Kidney glomerular epithelial cell (primary cell): ENCODE data around the gene DOLPP1.

Experiments used
- DNase-seq: peaks from one replicate; lab custom pipeline; 2025; lab: John Stamatoyannopoulos, UW

Gene DOLPP1

DNA sequence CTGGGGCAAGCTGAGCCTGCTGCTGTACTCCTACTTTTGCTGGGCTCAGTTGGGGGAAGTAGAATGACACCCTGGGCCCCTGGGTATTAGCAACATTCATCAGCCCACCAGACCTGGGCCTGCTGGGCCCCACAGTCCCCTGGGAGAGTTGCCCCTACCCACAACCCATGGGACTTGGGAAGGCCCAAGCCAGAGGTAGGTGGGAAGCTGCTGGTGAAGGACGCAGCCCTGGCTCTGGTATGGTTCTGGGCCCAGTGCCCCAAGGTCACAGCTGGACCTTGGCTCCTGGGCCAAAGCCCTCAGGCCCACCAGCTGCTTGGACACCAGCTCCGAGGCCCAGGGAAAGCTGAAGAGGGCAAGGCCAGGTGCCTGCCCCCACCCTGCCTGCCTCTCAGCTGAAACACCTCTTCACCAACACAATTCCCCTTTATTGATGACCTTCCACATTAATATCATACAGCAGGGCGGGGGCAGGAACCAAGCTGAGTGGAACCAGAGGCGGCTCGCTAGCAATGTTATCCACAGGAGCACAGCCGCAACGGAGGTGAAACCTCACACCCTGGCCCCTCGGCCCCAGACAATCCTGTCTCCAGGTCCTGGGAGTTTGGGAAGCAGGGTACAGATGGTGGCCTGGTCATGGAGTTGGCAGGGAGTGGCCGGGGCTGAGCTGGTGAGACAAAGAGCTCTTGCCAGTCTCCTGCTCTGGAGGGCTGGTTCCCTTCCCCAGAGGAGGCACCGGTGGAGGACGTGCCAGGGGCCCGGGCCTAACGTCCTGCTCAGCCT, 13.7 kb downstream of the DOLPP1 start:
- DNase-seq = no peak

DNA sequence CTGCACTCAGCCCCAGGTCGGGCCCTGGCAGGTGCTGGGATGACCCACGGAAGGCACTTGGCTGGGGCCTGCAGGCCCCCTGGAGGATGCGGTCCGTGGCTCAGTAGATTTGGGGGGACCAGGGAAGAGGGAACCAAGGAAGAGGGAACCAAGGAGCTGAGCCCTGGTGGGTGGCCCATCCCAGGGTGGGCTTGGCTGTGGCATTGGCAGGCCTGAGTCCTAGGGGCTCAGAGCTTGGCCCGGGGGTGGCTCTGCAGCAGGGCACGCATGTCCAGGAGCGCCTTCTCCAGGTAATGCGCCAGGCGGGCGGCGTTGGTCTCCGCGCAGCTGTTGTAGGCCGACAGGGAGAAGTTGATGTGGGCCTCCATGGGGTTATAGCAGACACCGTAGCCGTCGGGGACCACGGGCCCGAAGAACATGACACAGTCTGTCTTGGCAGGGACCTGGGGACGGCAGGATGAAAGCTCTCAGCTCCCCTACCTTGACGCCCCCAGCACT, 14.3 kb downstream of the DOLPP1 start:
- no peak for DNase-seq

DNA sequence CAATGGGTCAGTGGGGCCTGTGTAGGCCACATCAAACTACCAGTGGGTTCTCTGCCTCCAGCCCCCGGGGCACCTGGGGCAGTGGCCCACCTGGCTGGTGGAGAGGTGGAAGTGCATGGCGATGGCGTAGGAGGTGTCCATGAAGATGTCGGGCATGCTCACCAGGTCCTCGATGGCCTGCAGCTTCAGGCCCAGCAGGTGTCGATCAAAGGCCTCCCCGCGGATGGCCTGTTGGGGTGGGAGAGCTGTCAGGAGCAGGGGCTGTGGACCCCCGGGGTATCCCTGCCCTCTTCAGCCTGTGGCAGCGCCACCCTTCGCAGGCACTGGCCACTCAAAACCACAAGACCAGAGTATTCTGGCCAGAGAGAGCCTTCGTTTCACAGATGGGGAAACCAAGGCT, 15.0 kb downstream of the DOLPP1 start:
- no peak for DNase-seq

DNA sequence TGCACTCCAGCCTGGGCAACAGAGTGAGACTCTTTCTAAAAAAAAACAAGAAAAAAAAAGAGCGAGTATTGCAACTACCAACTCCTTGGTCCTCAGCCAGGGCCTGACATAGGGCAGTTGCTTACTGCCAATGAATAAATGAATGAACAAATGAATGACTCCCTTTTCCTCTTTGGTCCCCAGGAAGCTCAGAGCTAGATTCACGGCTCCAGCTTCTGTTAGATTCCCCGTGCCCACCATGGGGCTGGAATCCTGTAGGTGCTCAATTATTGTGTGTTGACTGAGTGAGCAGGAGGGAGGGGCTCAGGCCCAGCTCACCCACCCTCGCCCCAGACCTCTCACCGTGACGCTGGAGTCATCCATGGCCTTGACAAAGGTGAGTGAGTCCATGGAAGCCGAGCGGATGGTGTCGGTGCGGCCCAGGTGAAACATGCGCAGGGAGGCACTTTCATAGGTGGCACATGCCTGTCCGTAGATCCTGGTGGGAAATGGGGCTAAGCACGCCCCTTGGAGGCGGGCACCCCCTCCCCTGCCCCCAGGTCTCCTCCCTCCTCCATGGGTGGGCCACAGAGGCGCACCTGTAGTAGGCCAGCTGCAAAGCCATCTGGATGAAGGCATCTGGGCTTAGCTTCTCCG, 16.9 kb downstream of the DOLPP1 start:
- no peak for DNase-seq

DNA sequence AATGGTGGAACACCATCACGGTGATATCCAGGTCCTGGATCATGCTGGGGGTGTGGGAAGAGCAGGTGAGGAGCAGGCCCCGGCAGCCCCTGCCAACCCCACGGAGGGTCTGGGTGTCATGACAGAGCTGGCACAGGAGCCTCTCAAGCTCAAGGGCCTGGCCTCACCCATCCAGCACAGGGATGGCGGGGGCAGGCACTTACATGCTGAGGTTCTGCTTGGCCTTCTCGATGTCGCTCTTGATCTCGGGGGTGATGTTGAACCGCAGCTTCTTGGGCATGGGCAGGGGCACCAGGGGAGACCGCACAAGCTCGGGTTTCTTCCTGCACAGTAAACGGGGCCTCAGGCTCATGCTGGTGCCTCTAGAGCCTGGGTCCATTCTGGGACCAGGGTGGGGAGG, 17.4 kb downstream of the DOLPP1 start:
- DNase-seq = no peak

DNA sequence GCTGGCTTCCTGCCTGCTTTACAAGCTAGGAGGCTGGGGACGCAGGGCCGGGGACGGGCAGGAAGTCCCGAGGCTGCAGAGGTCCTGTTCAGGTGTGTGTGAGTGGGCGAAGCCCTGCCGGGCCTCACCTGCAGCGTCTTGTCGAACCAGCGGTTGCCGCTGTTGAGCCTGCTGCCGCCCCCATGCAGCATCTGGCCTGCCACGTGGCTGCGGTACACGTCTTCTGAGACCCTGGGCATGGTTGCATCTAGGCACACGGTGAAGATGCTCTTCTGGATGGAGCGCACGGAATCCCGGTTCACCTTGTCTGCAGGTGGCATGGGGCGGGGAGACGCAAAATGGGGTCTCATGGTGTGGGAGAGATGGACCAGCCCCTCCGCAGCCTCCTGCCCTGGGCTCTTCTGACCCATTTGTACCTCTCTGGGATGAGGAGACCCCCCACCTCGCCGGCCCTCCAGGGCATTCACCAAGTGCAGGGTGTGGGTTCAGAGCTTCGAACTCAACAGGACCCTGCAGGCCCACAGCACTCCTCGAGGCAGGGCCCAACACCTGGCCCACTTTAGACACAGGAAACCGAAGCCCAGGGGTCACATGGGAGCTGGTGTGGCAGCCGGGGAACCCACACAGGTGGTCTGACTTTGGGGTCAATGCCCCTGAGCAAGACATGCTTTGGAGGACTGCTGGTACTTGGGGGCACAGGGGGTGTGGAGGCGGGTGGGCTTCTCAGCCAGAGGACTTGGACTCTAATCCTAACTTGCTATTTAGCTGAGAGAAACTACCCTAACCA, 19.7 kb downstream of the DOLPP1 start:
- no peak for DNase-seq

DNA sequence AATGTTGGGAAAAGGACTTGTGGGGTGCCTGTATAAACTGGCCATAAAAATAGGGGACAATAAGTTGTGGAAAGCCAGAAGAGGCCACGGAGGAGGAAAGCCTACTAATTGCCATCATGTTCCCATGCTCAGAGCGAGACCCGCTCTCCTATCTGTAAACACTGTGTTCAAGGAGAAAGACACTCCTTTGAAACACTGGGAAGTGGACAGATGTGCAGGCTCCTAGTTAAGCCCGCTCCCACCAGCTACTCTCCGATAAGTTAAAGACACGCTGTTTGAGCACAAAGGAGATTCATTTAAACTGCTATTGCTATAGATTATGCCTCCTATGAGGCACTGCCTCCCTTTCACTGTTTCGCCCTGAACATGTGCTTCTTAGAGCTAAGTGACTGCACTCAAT, 20.4 kb downstream of the DOLPP1 start:
- no peak for DNase-seq

DNA sequence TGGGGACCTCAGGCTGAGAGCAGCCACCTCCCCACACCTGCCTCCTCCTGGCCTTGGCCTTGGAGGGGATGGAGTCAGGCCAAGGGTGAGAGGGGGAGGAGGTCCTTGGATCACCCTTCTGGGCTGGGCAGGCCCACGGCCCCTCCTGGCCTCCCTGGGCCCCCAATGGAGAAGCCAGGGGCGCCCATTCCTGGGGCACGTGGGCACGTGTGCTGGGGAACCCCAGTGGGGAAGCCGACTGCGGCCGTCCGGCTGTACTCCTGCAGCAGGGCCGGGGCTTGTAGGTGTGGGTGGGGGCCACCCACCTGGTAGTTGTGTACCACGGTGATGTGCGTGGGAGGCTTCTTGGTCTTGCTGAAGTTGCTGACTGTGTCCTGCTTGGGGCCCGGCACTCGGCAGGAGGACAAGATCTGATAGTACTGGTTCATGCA, 21.2 kb downstream of the DOLPP1 start:
- DNase-seq = no peak

DNA sequence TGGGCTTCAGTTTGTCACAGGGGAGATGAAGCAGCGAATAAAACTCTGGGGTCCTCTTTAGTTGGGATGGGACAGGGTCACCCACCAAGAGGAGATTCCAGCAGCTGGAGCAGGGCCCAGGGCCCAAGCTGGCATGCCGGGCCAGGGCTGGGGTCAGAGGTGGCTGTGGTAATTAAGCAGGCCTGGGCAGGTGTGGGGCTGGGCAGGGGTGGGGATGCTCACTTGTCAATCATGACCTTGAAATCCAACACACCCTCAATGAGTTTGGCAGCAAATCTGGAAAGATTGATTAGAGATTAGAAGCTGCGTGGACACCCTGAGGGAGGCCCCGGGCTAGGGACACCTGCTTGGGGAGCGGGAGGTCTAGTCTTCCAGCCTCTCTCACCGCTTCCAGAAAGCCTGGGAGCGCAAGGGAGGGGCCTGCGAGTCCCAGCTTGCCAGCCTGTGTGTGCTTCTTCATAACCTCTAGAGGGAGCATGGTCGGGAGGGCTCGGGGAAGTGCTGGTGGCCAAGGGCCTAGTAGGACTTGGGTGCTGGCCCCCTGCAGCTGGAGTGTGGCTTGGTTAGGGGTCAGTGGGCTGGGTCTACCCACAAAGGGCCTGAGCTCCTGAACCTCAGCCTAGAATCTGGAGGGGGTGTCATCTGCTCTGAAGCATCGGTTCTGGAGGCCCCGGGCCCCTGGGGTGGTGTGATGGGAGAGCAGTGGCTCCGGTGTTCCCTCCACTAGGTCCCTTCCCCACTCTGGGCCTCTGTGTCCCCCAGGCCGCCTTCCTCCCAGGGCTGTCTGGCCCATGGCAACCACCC, 22.1 kb downstream of the DOLPP1 start:
- peak; percentile 9 for DNase-seq

DNA sequence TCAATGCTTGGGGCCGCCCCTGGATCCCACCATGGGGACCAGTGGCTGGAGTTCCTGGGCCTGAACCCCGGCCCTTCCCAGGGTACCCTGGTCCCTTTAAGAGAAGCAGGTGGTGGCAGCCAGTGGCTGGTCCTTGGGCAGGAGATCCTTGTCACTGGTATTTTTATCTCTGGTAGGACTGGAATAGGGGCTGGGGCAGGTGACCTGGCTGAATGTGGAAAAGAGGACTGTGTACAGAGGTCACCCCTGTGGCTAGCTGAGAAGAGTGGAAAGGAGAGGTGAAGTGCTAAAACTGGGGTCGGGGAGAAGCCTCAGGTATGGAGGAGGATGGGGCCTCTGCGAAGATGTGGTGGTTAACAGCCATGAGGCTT, 22.7 kb downstream of the DOLPP1 start:
- no peak for DNase-seq

DNA sequence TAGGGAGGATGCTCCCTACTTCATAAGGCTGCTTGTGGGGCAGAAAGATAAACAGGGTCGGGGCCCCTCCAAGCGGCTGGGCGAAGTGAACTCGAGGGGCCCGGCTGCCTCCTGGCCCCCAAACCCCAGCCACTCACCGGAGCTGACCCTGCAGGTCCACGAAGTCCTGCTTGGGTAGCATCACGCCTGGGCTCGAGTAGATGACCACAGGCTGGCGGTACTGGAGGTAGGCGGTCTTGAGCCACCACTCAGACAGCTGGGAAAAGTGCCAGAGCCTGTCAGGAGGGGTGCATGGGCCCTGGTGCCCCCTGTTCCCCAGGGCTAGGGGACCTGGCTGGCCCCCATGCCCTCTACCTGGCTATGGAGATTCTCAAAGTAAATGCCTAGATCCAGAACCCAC, 23.1 kb downstream of the DOLPP1 start:
- DNase-seq = no peak

DNA sequence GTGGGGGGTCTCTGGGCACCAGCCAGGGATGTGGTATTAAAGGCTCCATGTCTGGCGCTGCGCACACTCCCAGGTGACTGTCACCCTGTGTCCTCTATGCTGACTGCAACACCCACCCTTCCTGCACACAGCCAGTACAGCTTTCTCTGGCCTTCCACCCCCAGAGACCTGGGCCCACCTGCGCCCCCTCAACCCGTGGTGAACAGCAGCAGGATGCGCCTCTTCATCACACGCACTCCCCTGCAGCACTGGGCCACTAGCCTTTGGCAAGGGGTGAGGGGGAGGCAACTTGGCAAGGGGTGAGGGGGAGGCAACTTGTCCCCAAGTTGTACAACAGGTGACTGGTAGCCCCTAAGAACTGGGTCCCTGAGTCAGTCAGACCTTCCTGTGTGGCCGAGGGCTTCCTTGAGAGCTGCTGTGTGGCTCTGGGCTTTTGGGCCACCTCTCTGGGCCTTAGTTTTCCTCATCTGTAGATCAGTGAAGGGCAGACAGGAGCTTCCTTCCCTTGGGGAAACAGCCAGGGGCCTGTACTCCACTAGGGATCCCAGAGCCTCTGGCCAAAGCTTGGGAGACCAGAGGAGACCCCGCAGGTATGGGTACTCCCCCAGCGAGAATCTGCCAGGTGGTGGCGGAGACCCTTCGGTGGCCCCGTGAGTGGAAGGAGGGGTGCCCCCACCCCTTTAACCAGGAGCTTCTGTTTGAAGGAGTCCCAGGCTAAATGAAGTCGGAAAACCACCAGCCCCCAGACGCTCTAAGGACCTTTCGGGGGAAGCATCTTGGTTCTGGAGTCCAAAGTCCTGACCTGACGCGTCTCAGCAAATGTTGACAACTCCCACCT, 25.2 kb downstream of the DOLPP1 start:
- DNase-seq = no peak

DNA sequence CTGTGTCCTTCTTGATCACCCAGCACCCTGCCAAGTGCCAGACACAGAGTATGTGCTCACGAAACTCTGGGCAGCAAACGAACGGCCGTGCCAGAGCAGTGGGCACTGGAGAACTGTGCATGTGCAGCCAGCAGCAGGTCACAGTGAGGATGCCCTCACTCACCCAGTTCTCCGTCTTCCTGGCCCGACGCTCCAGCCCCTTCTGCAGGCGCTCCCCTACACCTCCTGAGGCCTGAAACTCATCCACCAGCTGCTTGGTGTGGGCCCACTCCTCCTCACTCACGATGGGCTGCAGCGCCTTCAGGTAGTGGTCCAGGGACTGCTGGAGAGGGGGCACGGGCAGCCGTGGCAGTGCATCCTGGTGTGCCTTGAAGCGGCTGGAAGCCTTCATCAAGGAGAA, 26.7 kb downstream of the DOLPP1 start:
- DNase-seq = no peak

DNA sequence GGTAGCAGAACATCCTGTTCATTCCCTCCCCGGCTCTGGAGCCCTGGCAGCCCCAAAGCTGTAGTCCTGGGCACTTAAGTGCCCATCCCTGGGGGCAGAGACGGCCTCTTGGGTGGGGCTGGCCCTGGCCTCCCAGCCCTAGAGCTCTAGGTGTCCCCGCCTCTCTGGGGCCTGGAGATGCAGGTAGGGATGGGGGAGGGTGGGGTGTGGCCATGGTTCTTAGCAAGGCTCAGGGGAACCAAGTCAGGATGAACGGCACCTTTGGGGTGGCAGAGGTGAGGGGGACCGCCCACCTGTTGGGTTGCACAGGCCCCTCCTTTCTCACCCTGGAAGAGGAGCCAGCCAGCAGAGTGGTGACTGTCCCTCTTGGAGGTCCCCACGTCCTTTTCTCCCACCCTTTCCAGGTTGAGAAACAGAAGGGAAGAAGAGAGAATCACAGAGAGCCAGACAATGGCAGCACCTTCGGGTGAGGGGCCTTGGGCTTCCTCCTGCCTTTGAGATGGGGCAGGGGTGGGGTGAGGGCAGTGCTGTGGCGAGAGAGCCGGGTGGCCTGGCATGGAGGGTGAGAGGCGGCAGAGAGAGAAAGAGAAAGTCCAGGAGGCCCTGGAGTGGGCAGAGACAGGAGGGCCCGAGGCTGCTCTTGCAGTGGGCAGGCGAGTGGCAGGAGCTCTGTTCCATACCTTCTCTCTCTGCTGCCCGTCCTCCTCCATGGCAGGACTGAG, 27.3 kb downstream of the DOLPP1 start:
- no peak for DNase-seq

DNA sequence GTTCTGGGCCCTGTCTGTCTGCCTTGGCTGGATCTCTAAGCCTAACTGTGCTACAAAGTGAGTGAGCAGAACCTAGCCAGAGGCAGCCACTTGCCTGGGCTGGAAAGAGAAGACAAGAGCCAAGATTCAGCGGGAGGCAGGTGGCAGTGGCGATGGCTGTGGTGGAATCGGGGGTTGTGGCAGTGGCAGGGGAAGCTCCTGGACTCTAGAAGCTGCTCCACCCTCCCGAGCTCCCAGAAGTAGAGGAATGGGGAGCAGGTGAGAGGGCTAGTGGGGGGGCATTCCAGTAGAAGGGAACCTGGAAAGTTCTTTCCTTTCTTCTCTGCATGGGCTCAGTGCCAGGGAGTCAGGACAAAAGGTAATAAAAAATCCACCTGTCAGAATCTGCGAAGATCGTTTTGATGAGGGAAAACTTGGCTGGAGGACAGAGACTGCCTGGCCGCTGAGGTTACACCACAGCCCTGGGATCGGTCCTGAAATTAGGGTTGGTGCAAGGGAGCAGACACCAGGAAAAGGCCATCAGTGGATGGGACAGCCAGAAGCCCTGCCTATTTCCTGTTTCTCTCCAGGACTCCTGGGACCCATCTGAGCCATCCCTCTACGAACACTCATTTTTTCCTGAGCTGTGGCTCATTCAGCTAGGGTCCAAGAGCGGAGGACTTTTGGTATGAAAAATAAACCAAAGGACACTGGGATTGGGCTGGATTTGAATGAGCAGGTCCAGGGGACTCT, 28.1 kb downstream of the DOLPP1 start:
- no peak for DNase-seq

DNA sequence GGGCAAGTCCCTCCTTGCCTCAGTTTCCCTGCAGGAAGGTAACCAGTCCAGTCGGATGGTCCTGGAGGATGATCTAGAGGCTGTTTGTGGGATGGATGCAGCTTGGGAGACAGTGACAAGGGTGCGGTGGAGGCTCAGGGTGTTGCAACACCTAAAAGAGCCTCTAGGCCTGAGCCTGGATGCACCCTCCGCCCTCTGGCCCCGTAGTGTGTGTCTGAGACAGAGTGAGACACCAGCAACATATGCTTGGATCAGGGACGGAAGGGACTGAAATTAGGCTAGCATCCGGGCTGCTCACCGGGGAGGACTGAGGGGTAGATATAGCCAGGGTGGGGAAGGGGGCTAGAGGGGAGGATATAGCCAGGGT, 28.6 kb downstream of the DOLPP1 start:
- no peak for DNase-seq

DNA sequence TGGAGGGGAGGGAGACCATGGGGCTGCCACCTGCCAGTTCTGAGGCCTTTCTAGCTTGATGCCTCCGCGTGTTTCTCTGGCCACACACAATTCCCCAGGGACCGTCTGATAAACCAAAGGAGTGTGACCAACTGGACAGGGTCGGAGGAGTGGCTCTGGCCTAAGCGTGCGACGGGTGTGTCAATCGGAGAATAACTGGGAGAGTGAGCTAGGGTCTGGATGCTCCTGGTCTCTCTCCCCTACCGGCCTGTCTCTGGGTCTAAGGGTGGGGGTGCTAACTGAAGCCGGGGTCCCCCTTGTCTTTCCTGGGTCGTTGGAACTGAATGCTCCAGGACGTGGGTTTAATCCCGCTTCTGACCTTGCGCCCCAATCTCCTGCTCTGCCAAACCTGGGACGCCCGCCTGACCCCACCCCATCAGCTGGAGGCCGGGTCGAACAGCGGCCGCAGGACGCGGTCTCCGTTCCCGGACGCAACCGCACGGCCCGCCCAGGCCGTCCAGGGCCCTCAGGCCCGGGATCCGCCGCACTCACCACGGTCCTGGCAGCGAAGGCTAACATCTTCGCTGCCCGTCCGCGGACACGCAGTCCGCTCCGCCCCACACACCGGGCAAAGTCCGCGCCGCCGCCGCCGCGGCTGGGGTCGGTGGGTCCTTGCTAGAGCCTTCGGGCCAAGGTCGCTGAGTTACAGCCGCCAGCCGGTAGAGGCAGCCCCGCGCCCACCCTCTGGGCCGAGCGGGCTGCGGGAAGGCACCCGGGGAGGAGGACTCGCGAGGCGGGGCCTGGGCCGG, 29.2 kb downstream of the DOLPP1 start:
- no peak for DNase-seq

DNA sequence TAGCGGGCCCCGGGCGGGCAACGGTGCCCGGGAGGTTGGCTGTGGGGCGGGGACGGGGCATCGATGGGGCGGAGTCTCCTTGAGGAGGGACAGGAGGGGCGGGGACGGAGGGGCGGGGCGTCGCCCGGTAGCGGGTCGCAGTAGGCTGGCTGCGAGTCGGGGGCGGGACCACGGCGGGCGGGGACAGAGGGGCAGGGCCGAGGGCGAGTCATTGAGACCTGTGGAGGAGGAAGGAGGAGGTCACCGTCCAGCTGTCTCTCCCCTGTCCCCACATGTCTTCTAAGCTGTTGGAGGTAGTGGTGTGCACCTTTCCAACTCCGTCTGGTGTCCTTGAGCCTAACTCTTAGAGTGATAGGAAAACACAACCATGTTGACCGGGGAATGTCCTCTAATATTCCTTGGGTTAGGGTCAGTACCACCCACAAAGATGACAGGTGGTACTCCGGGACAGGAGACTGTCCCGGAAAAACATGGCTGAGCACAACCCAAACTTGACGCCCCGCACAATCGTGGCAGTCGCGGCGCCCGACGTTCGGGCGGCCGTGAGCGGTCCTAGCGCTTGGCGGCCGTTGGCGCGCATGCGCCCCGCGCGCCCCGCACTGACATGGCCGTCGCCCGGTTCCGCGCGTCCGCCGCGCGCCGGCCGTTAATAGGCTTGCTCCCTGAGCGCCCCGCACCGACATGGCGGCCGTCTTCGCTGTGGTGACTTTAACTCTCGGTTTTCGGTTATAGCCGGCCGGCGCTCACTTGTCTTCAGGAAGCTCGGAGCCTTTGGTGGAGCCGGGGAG, 30.0 kb downstream of the DOLPP1 start, which contains the start of the genes CRAT and PTPA:
Gene CRAT (minus strand): TSS at position 54 of the 788 bp plus-strand sequence. CDS start 284 bp downstream, outside the sequence.
Gene PTPA (plus strand): TSS at position 676 of the 788 bp plus-strand sequence. CDS start 186 bp downstream, outside the sequence.
- peak; percentile 81 for DNase-seq
